Sigmoid colon (tissue), 4 donors: ENCODE results near the gene LBR.

Experiments used
- EP300 ChIP-seq, 4 donors: sonication (generic); formaldehyde crosslinking; IDR thresholded peaks; one replicate each; pipeline ENCODE4 v1.6.1; 2017; ENCODE audit warnings: antibody characterized with exemption in 4 of 4
- POLR2A ChIP-seq, 2 donors: fragments of 450-650 bp; IDR thresholded peaks; one replicate each; pipeline ENCODE4 v1.6.1; 2016; ENCODE audit warnings: antibody characterized with exemption in 2 of 2, mild to moderate bottlenecking in 2 of 2, moderate library complexity in 2 of 2
- POLR2AphosphoS5 ChIP-seq, 4 donors: sonication (generic); formaldehyde crosslinking; IDR thresholded peaks; one replicate each; pipeline ENCODE4 v1.6.1; 2017; ENCODE audit warnings: antibody characterized with exemption in 4 of 4
- TF ChIP-seq, protein P1 (sequence below), 4 experiments: fragments of 450-650 bp in 3 of 4; fragments of 200-600 bp in 1 of 4; IDR thresholded peaks; one replicate each; pipeline ENCODE4 v1.5.1; 2016 to 2019; ENCODE audit warnings: antibody characterized with exemption in 4 of 4, mild to moderate bottlenecking in 3 of 4, moderate library complexity in 2 of 4

DNA sequence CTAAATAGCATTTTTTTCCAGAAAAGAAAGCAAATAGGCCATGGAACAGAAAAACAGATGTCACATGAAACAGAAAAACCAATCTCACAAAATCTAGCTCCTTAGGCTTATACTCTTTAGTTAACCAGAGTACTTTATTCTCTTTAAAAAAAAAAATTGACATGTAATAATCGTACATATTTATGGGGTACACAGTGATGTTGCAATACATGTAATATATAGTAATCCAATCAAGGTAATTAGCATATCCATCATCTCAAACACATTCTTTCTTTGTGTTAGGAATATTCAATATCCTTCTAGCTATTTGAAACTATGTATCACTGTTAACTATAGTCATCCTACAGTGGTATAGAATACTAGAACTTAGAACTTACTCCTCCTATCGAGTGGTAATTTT lies 20.1 kb downstream of the LBR start:
- TF ChIP-seq, protein P1, sequence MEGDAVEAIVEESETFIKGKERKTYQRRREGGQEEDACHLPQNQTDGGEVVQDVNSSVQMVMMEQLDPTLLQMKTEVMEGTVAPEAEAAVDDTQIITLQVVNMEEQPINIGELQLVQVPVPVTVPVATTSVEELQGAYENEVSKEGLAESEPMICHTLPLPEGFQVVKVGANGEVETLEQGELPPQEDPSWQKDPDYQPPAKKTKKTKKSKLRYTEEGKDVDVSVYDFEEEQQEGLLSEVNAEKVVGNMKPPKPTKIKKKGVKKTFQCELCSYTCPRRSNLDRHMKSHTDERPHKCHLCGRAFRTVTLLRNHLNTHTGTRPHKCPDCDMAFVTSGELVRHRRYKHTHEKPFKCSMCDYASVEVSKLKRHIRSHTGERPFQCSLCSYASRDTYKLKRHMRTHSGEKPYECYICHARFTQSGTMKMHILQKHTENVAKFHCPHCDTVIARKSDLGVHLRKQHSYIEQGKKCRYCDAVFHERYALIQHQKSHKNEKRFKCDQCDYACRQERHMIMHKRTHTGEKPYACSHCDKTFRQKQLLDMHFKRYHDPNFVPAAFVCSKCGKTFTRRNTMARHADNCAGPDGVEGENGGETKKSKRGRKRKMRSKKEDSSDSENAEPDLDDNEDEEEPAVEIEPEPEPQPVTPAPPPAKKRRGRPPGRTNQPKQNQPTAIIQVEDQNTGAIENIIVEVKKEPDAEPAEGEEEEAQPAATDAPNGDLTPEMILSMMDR (IDR thresholded peaks at IDR 0.05), result no peak
- no peak for TF ChIP-seq EP300 (IDR thresholded peaks at IDR 0.05)
- no peak for TF ChIP-seq POLR2A (IDR thresholded peaks at IDR 0.05)
- TF ChIP-seq POLR2AphosphoS5 (IDR thresholded peaks at IDR 0.05), result no peak
